C1 segment of cervical spinal cord (tissue), 14 donors: ENCODE data around the gene PGBD5.

Source experiments
- DNase-seq, 14 donors: peaks; one replicate each; lab custom pipeline; 2025; lab: John Stamatoyannopoulos, UW

The PGBD5 gene

GRCh38 chr1:230377324-230377723 is 48.8 kb downstream of the PGBD5 start:
- peak in 1 of 14 donors; percentile 14 for DNase-seq

GRCh38 chr1:230376296-230376695 is 49.8 kb downstream of the PGBD5 start:
- DNase-seq, result peak in 7 of 14 donors; percentile 23 to 47 (median 31)

GRCh38 chr1:230375780-230376179 is 50.4 kb downstream of the PGBD5 start:
- peak in 6 of 14 donors; percentile 21 to 49 (median 36) for DNase-seq

- DNase-seq, result no peak
Observed at GRCh38 chr1:230375147-230375546, 51.0 kb downstream of the PGBD5 start.

GRCh38 chr1:230371923-230372703 is 54.0 kb downstream of the PGBD5 start:
- no peak for DNase-seq

GRCh38 chr1:230370109-230370508 is 56.0 kb downstream of the PGBD5 start:
- DNase-seq, result no peak

GRCh38 chr1:230368871-230369270 is 57.3 kb downstream of the PGBD5 start:
- DNase-seq, result no peak

GRCh38 chr1:230368363-230368762 is 57.8 kb downstream of the PGBD5 start:
- DNase-seq, result no peak

- DNase-seq, result no peak
Observed at GRCh38 chr1:230366504-230366915, 59.6 kb downstream of the PGBD5 start.

- peak in 1 of 14 donors; percentile 8 for DNase-seq
Observed at GRCh38 chr1:230365723-230366307, 60.3 kb downstream of the PGBD5 start.

GRCh38 chr1:230362949-230363348 is 63.2 kb downstream of the PGBD5 start:
- DNase-seq, result no peak

- DNase-seq, result no peak
Observed at GRCh38 chr1:230361941-230362340, 64.2 kb downstream of the PGBD5 start.

- DNase-seq, result no peak
Observed at GRCh38 chr1:230359992-230360668, 66.0 kb downstream of the PGBD5 start.

GRCh38 chr1:230356869-230357794 is 69.0 kb downstream of the PGBD5 start:
- peak in 1 of 14 donors; percentile 22 for DNase-seq

- DNase-seq, result no peak
Observed at GRCh38 chr1:230356190-230356589, 69.9 kb downstream of the PGBD5 start.

- peak in 1 of 14 donors; percentile 39 for DNase-seq
Observed at GRCh38 chr1:230355594-230355993, 70.5 kb downstream of the PGBD5 start.

GRCh38 chr1:230355128-230355527 is 71.0 kb downstream of the PGBD5 start:
- DNase-seq, result peak in 1 of 14 donors; percentile 10

GRCh38 chr1:230354005-230354404 is 72.1 kb downstream of the PGBD5 start:
- no peak for DNase-seq

GRCh38 chr1:230352537-230352936 is 73.6 kb downstream of the PGBD5 start:
- DNase-seq, result peak in 1 of 14 donors; percentile 11

- DNase-seq, result no peak
Observed at GRCh38 chr1:230351983-230352382, 74.1 kb downstream of the PGBD5 start.

- no peak for DNase-seq
Observed at GRCh38 chr1:230351514-230351913, 74.6 kb downstream of the PGBD5 start.
